22Rv1 (cell line): ENCODE results near the gene PTPRD.
"Not testable (repeated sequence)": the region's sequence is repeated elsewhere in the genome, so short reads cannot be mapped to it uniquely, and the experiment has no call there.

Experiments used
- H3K27ac ChIP-seq: fragments of 450-650 bp; 2 replicates; pipeline ENCODE4 v1.5.1; 2017
- CTCF ChIP-seq: fragments of 450-650 bp; IDR thresholded peaks from 2 replicates; pipeline ENCODE4 v1.5.1; 2017; ENCODE audit warnings: mild to moderate bottlenecking
- ZFX ChIP-seq: fragments of 450-650 bp; IDR thresholded peaks from 2 replicates; pipeline ENCODE4 v1.6.1; 2017; ENCODE audit warnings: antibody characterized with exemption, borderline replicate concordance

Gene PTPRD

GRCh38 chr9:9016597-9016996 lies 1596.2 kb downstream of the PTPRD start:
- TF ChIP-seq CTCF: no peak
- TF ChIP-seq ZFX: no peak
- H3K27ac ChIP-seq: no peak overlapping the region

GRCh38 chr9:9004810-9005209 lies 1608.0 kb downstream of the PTPRD start:
- H3K27ac ChIP-seq: no peak overlapping the region
- peak; percentile 23; the same call in 1 of the 2 replicates for TF ChIP-seq CTCF
- no peak for TF ChIP-seq ZFX

- TF ChIP-seq CTCF (no peak; the same call in 1 of the 2 replicates), ZFX (no peak)
- no peak overlapping the region for H3K27ac ChIP-seq
Observed at GRCh38 chr9:9002826-9003583, 1609.8 kb downstream of the PTPRD start.

- TF ChIP-seq CTCF: no peak
- no peak for TF ChIP-seq ZFX
- no peak overlapping the region for H3K27ac ChIP-seq
Observed at GRCh38 chr9:8980496-8981013, 1632.2 kb downstream of the PTPRD start.

GRCh38 chr9:8978334-8978733 lies 1634.5 kb downstream of the PTPRD start:
- peak; percentile 13; the same call in 1 of the 2 replicates for TF ChIP-seq CTCF
- no peak for TF ChIP-seq ZFX
- no peak overlapping the region for H3K27ac ChIP-seq

GRCh38 chr9:8968350-8968749 lies 1644.5 kb downstream of the PTPRD start:
- not testable (repeated sequence) for H3K27ac ChIP-seq

GRCh38 chr9:8963885-8964284 lies 1648.9 kb downstream of the PTPRD start:
- TF ChIP-seq CTCF: no peak
- TF ChIP-seq ZFX: no peak
- no peak overlapping the region for H3K27ac ChIP-seq
